ENCODE results near the gene NRDC.

NRDC gene

GRCh38 chr1:51858892-51859291, 19.6 kb downstream of the NRDC start:
- no peak overlapping the region for H3K4me2 ChIP-seq (ENCODE audit: low read depth, low read length, poor library complexity, severe bottlenecking)
- H3K27me3 ChIP-seq (ENCODE audit: low read length), result no peaks in the 10 kb centered on the region
- no peak for TF ChIP-seq CTCF (IDR thresholded peaks at IDR 0.05; ENCODE audit: insufficient read depth, low read length, poor library complexity, severe bottlenecking)
- TF ChIP-seq EZH2phosphoT487 (conservative IDR thresholded peaks at IDR 0.05; ENCODE audit: low read length), result no peak
- H3K36me3 ChIP-seq (ENCODE audit: low read length), result 0 out of 2 replicates have a peak, but pooled peaks cover 5% of the 10 kb centered on the region
- H3F3A ChIP-seq (ENCODE audit: insufficient read depth), result no peaks in the 10 kb centered on the region
- H3K9ac ChIP-seq (ENCODE audit: low read length), result no peak overlapping the region
- H3K9me2 ChIP-seq (replicated peaks; ENCODE audit: insufficient read depth, low read length), result no peaks in the 10 kb centered on the region
- no peak overlapping the region for H3K4me3 ChIP-seq (ENCODE audit: insufficient read depth, low read length, poor library complexity, severe bottlenecking)
- H2AFZ ChIP-seq (ENCODE audit: low read depth, low read length, severe bottlenecking), result no peak overlapping the region
- no peak overlapping the region for H3K27ac ChIP-seq (ENCODE audit: low read depth, low read length)
- H3K9me3 ChIP-seq (ENCODE audit: insufficient read depth, low read length), result no peaks in the 10 kb centered on the region
- H3K79me2 ChIP-seq (ENCODE audit: insufficient read depth, low read length), result peaks cover 68% of the 10 kb centered on the region
- H4K20me1 ChIP-seq (ENCODE audit: low read depth, low read length), result no peaks in the 10 kb centered on the region

GRCh38 chr1:51856745-51857144, 21.8 kb downstream of the NRDC start:
- Histone ChIP-seq H3K36me3 (ENCODE audit: low read length) (0 out of 2 replicates have a peak, but pooled peaks cover 5% of the 10 kb centered on the region), H3K27ac (ENCODE audit: low read depth, low read length) (no peak overlapping the region), H3K27me3 (ENCODE audit: low read length) (no peaks in the 10 kb centered on the region), H3K4me2 (ENCODE audit: low read depth, low read length, poor library complexity, severe bottlenecking) (no peak overlapping the region), H3K9me2 (replicated peaks; ENCODE audit: insufficient read depth, low read length) (no peaks in the 10 kb centered on the region), H4K20me1 (ENCODE audit: low read depth, low read length) (no peaks in the 10 kb centered on the region), H3K4me3 (ENCODE audit: insufficient read depth, low read length, poor library complexity, severe bottlenecking) (no peak overlapping the region), H3F3A (ENCODE audit: insufficient read depth) (no peaks in the 10 kb centered on the region), H2AFZ (ENCODE audit: low read depth, low read length, severe bottlenecking) (no peak overlapping the region), H3K9me3 (ENCODE audit: insufficient read depth, low read length) (no peaks in the 10 kb centered on the region), H3K9ac (ENCODE audit: low read length) (no peak overlapping the region), H3K79me2 (ENCODE audit: insufficient read depth, low read length) (peaks cover 47% of the 10 kb centered on the region)
- TF ChIP-seq EZH2phosphoT487 (conservative IDR thresholded peaks at IDR 0.05; ENCODE audit: low read length), result no peak
- no peak for TF ChIP-seq CTCF (IDR thresholded peaks at IDR 0.05; ENCODE audit: insufficient read depth, low read length, poor library complexity, severe bottlenecking)

- Histone ChIP-seq H3K4me2 (ENCODE audit: low read depth, low read length, poor library complexity, severe bottlenecking) (no peak overlapping the region), H4K20me1 (ENCODE audit: low read depth, low read length) (no peaks in the 10 kb centered on the region), H3K27me3 (ENCODE audit: low read length) (no peaks in the 10 kb centered on the region), H3K36me3 (ENCODE audit: low read length) (0 out of 2 replicates have a peak, but pooled peaks cover 5% of the 10 kb centered on the region), H3K4me3 (ENCODE audit: insufficient read depth, low read length, poor library complexity, severe bottlenecking) (no peak overlapping the region), H3K27ac (ENCODE audit: low read depth, low read length) (no peak overlapping the region), H2AFZ (ENCODE audit: low read depth, low read length, severe bottlenecking) (no peak overlapping the region), H3F3A (ENCODE audit: insufficient read depth) (no peaks in the 10 kb centered on the region), H3K79me2 (ENCODE audit: insufficient read depth, low read length) (peaks cover 40% of the 10 kb centered on the region), H3K9ac (ENCODE audit: low read length) (no peak overlapping the region), H3K9me3 (ENCODE audit: insufficient read depth, low read length) (no peaks in the 10 kb centered on the region), H3K9me2 (replicated peaks; ENCODE audit: insufficient read depth, low read length) (no peaks in the 10 kb centered on the region)
- no peak for TF ChIP-seq CTCF (IDR thresholded peaks at IDR 0.05; ENCODE audit: insufficient read depth, low read length, poor library complexity, severe bottlenecking)
- no peak for TF ChIP-seq EZH2phosphoT487 (conservative IDR thresholded peaks at IDR 0.05; ENCODE audit: low read length)
Measured at GRCh38 chr1:51855624-51856023, 22.9 kb downstream of the NRDC start.

Measured in SU-DHL-6 (cell line).